ENCODE data around the gene DUT. TPM values are rescaled to one million over a fixed set of nuclear protein-coding genes. Genes with fewer than 3 reads are reported as not detected.

The DUT gene
- polyA plus RNA-seq, 3 donors: 43.8 to 71.9 (median 62.3) TPM

DNA sequence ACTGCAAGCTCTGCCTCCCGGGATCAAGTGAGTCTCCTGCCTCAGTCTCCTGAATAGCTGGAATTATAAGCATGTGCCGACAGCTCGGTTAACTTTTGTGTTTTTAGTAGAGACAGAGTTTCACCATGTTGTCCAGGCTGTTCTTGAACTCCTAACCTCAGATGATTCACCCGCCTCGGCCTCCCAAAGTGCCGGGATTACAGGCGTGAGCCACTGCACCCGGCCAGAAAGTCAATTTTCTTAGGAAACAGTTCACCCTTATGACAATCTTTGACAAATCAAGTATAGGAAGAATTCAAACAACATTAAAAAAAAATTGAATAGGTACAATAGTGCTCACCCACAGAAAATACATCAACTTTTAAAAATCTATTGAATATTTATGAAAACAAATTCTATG is 23.6 kb upstream of the DUT start:
- Mint-ChIP-seq H3K27ac (no peak overlapping the region), H3K9me3 (peaks cover 0 to 3% (median 0%) of the 10 kb centered on the region in 7 donors), H3K27me3 (ENCODE audit: low read depth in 3 of 3) (peaks cover 0 to 2% (median 0%) of the 10 kb centered on the region in 3 donors), H3K36me3 (no peaks in the 10 kb centered on the region), H3K4me3 (no peak overlapping the region), H3K4me1 (peaks cover 12% of the 10 kb centered on the region)
- intact Hi-C loops (cut with micrococcal nuclease): no loop called here
- Histone ChIP-seq H3K27me3 (ENCODE audit: control insufficient read depth in 2 of 2, insufficient read depth in 2 of 2, low read length in 2 of 2) (no peaks in the 10 kb centered on the region), H3K4me3 (replicated peaks in 1 of 3; ENCODE audit: low read depth in 2 of 3, low read length in 3 of 3) (no peak overlapping the region), H4K20me1 (ENCODE audit: insufficient read depth, low read length) (no peaks in the 10 kb centered on the region), H3K4me1 (ENCODE audit: control insufficient read depth in 1 of 2, insufficient read depth in 2 of 2, low read length in 2 of 2) (peaks cover 6 to 10% of the 10 kb centered on the region in 2 donors), H3K9ac (ENCODE audit: insufficient read depth, low read length, poor library complexity, severe bottlenecking) (no peak overlapping the region), H2AFZ (ENCODE audit: insufficient read depth, low read depth, low read length, poor library complexity, severe bottlenecking) (no peak overlapping the region), H3K79me2 (ENCODE audit: insufficient read depth, low read length) (no peaks in the 10 kb centered on the region), H3K36me3 (replicated peaks in 1 of 2; ENCODE audit: control insufficient read depth in 1 of 2, insufficient read depth in 2 of 2, low read length in 2 of 2) (no peaks in the 10 kb centered on the region), H3K27ac (ENCODE audit: low read depth in 1 of 2, low read length in 2 of 2) (no peak overlapping the region), H3K4me2 (replicated peaks; ENCODE audit: extremely low read depth, low read length, poor library complexity, severe bottlenecking) (no peak overlapping the region), H3K9me3 (replicated peaks in 1 of 2; ENCODE audit: control insufficient read depth in 1 of 2, insufficient read depth in 1 of 2, low read length in 2 of 2) (no peaks in the 10 kb centered on the region)
- DNase-seq: no peak
- 100% methylated on average over 3 of the region's 8 CpGs for WGBS (ENCODE audit: insufficient coverage)
- TF ChIP-seq, protein P1, sequence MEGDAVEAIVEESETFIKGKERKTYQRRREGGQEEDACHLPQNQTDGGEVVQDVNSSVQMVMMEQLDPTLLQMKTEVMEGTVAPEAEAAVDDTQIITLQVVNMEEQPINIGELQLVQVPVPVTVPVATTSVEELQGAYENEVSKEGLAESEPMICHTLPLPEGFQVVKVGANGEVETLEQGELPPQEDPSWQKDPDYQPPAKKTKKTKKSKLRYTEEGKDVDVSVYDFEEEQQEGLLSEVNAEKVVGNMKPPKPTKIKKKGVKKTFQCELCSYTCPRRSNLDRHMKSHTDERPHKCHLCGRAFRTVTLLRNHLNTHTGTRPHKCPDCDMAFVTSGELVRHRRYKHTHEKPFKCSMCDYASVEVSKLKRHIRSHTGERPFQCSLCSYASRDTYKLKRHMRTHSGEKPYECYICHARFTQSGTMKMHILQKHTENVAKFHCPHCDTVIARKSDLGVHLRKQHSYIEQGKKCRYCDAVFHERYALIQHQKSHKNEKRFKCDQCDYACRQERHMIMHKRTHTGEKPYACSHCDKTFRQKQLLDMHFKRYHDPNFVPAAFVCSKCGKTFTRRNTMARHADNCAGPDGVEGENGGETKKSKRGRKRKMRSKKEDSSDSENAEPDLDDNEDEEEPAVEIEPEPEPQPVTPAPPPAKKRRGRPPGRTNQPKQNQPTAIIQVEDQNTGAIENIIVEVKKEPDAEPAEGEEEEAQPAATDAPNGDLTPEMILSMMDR (IDR thresholded peaks at IDR 0.05): no peak

DNA sequence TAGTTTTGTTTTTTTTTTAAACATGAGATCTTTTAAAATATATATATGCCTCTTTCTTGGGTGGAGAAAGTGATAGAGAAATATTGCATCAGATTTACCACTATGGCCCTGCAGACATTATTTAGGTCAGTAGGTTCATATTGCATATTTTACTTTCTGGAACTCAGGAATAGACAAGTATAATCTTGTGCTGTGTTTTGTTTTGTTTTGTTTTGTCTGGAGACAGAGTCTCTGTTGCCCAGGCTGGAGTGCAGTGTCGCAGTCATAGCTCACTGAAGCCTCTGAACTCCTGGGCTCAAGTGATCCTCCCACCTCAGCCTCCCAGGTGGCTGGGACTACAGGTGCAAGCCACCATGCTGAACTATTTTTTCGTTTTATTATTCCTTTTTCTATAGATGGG is 21.5 kb upstream of the DUT start:
- TF ChIP-seq, protein P1 (IDR thresholded peaks at IDR 0.05): no peak
- no peak overlapping the region for H3K4me3 Mint-ChIP-seq
- WGBS (ENCODE audit: insufficient coverage): no CpG with 5 or more reads among the region's 2 CpGs

More for the DNA sequence above, 21.5 kb upstream of the DUT start:
- Histone ChIP-seq H3K9ac (ENCODE audit: insufficient read depth, low read length, poor library complexity, severe bottlenecking) (no peak overlapping the region), H3K4me1 (ENCODE audit: control insufficient read depth in 1 of 2, insufficient read depth in 2 of 2, low read length in 2 of 2) (peaks cover 20 to 26% of the 10 kb centered on the region in 2 donors), H3K27me3 (ENCODE audit: control insufficient read depth in 2 of 2, insufficient read depth in 2 of 2, low read length in 2 of 2) (no peaks in the 10 kb centered on the region), H3K9me3 (replicated peaks in 1 of 2; ENCODE audit: control insufficient read depth in 1 of 2, insufficient read depth in 1 of 2, low read length in 2 of 2) (no peaks in the 10 kb centered on the region), H4K20me1 (ENCODE audit: insufficient read depth, low read length) (no peaks in the 10 kb centered on the region), H3K4me2 (replicated peaks; ENCODE audit: extremely low read depth, low read length, poor library complexity, severe bottlenecking) (no peak overlapping the region), H3K79me2 (ENCODE audit: insufficient read depth, low read length) (no peaks in the 10 kb centered on the region), H3K27ac (ENCODE audit: low read depth in 1 of 2, low read length in 2 of 2) (no peak overlapping the region), H3K36me3 (replicated peaks in 1 of 2; ENCODE audit: control insufficient read depth in 1 of 2, insufficient read depth in 2 of 2, low read length in 2 of 2) (no peaks in the 10 kb centered on the region), H3K4me3 (replicated peaks in 1 of 3; ENCODE audit: low read depth in 2 of 3, low read length in 3 of 3) (no peak overlapping the region), H2AFZ (ENCODE audit: insufficient read depth, low read depth, low read length, poor library complexity, severe bottlenecking) (no peak overlapping the region)
- Mint-ChIP-seq H3K27me3 (ENCODE audit: low read depth in 3 of 3) (peaks cover 0 to 2% (median 0%) of the 10 kb centered on the region in 3 donors), H3K27ac (no peak overlapping the region), H3K9me3 (peaks cover 0 to 4% (median 2%) of the 10 kb centered on the region in 7 donors), H3K36me3 (no peaks in the 10 kb centered on the region), H3K4me1 (peaks cover 25% of the 10 kb centered on the region)
- no peak for DNase-seq
- intact Hi-C loops (cut with micrococcal nuclease): no loop called here
